Naive thymus-derived CD4-positive, alpha-beta T cell (primary cell): ENCODE measurements around the gene NR2E1. TPM values are rescaled to one million over a fixed set of nuclear protein-coding genes. Genes with fewer than 3 reads are reported as not detected.

Experiments used
- ATAC-seq: fragments of 150-1000 bp; cut with Tn5 transposase; 2 replicates; pipeline ENCODE4 v1.10.0; 2021; ENCODE audit warnings: mild to moderate bottlenecking, moderate library complexity
- CTCF ChIA-PET: fragments of 350-600 bp; sonication (Branson Sonifier 250); formaldehyde crosslinking; loops from one replicate; lab custom pipeline; 2021; ENCODE audit warnings: antibody characterized with exemption; lab: Charles Lee
- POLR2A ChIA-PET: fragments of 350-600 bp; sonication (Branson Sonifier 250); formaldehyde crosslinking; loops from one replicate; lab custom pipeline; 2021; ENCODE audit warnings: antibody characterized with exemption, inconsistent platforms; lab: Charles Lee
- DNase-seq, 9 donors: peaks; one replicate each; pipeline versions ENCODE4 v3.0.0 to v3.0.0-alpha.2; 2020 to 2022; ENCODE audit warnings: mixed read lengths in 1 of 9
- H3K27ac ChIP-seq: one replicate; pipeline ENCODE4 v1.7.0; 2013; ENCODE audit warnings: mild to moderate bottlenecking, low read depth, low read length, moderate library complexity
- H3K27me3 ChIP-seq, 2 donors: one replicate each; pipeline ENCODE4 v1.7.0; 2013; ENCODE audit warnings: low read length in 2 of 2, mild to moderate bottlenecking in 2 of 2, moderate library complexity in 2 of 2; ENCODE audit not compliant: control insufficient read depth in 2 of 2, insufficient read depth in 2 of 2
- H3K36me3 ChIP-seq, 3 experiments: 1 replicate in 2 of 3; 2 replicates in 1 of 3; pipeline ENCODE4 v1.7.0; 2013; ENCODE audit warnings: low read length in 3 of 3, mild to moderate bottlenecking in 3 of 3, moderate library complexity in 1 of 3; ENCODE audit not compliant: insufficient read depth in 3 of 3, control insufficient read depth in 2 of 3
- H3K4me1 ChIP-seq, 2 donors: one replicate each; pipeline ENCODE4 v1.7.0; 2013; ENCODE audit warnings: low read length in 2 of 2, mild to moderate bottlenecking in 2 of 2, moderate library complexity in 1 of 2; ENCODE audit not compliant: control insufficient read depth in 2 of 2, insufficient read depth in 2 of 2
- H3K4me3 ChIP-seq: 2 replicates; pipeline ENCODE4 v1.7.0; 2013; ENCODE audit warnings: mild to moderate bottlenecking, low read length
- H3K9me3 ChIP-seq, 3 experiments: 1 replicate in 2 of 3; 2 replicates in 1 of 3; pipeline ENCODE4 v1.7.0; 2013; ENCODE audit warnings: low read length in 3 of 3; ENCODE audit not compliant: control insufficient read depth in 2 of 3
- H3K27ac Mint-ChIP-seq, 9 donors: one replicate each; pipeline ENCODE4 v1.8.0; 2020 to 2022; ENCODE audit warnings: mixed read lengths in 9 of 9, mild to moderate bottlenecking in 8 of 9, moderate library complexity in 5 of 9, inconsistent platforms in 2 of 9
- H3K27me3 Mint-ChIP-seq, 5 donors: one replicate each; pipeline ENCODE4 v1.8.0; 2021 to 2022; ENCODE audit warnings: mixed read lengths in 5 of 5, mild to moderate bottlenecking in 1 of 5
- H3K36me3 Mint-ChIP-seq, 5 donors: one replicate each; pipeline ENCODE4 v1.8.0; 2020 to 2022; ENCODE audit warnings: mixed read lengths in 5 of 5, mild to moderate bottlenecking in 3 of 5, inconsistent platforms in 1 of 5
- H3K4me1 Mint-ChIP-seq, 7 donors: one replicate each; pipeline ENCODE4 v1.8.0; 2020 to 2022; ENCODE audit warnings: mixed read lengths in 7 of 7, mild to moderate bottlenecking in 3 of 7, inconsistent platforms in 1 of 7
- H3K4me3 Mint-ChIP-seq, 10 donors: one replicate each; pipeline ENCODE4 v1.8.0; 2020 to 2022; ENCODE audit warnings: mild to moderate bottlenecking in 10 of 10, mixed read lengths in 10 of 10, moderate library complexity in 6 of 10, inconsistent platforms in 2 of 10
- H3K9me3 Mint-ChIP-seq, 11 donors: one replicate each; pipeline ENCODE4 v1.8.0; 2020 to 2022; ENCODE audit warnings: mixed read lengths in 11 of 11, mild to moderate bottlenecking in 4 of 11, inconsistent platforms in 1 of 11, moderate library complexity in 1 of 11
- intact Hi-C, 2 donors: fragments of 100-400 bp; cut with micrococcal nuclease; formaldehyde crosslinking; loops; one replicate each; pipeline ENCODE4 v1.15.1; 2023
- polyA plus RNA-seq, 2 donors: library from polyadenylated mRNA; unstranded; fragments of 300-500 nt; fragmentation: Illumina TruSeq; gene quantifications; one replicate each; pipeline ENCODE4 v1.2.3, GENCODE V29; 2021
- total RNA-seq, 6 experiments: library from RNA in 5 of 6; stranded (reverse) in 5 of 6; gene quantifications; 1 replicate in 5 of 6; 2 replicates in 1 of 6; pipeline ENCODE4 v1.2.3 and lab custom pipeline; 2021 to 2026

Gene NR2E1
- total and polyA plus RNA-seq, 7 experiments from 2014 or later: not detected

DNA sequence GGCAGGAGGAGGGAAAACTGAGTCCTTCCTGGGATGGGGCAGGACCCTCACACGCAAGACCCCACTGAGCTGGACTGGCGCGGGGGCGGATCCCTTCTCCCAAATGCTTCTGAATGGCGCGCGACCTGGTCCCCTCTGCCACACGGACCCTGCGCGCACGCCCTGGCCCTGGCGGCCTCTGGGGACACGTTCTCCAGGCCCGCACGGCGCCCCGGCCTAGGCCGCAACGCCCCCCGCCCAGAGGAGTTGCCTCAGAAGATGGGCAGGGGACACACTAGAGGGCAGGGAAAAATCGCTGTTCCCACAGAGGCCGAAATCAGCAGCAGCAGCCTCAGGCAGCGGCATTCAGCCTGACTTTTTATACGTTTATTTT lies 46.1 kb upstream of the NR2E1 start:
- H3K4me1 ChIP-seq: peaks cover 10 to 30% of the 10 kb centered on the region in 2 donors
- no peak for DNase-seq
- Mint-ChIP-seq H3K4me1 (peaks cover 28 to 47% (median 36%) of the 10 kb centered on the region in 7 donors), H3K36me3 (peaks cover 0 to 5% (median 2%) of the 10 kb centered on the region in 5 donors), H3K9me3 (peaks cover 0 to 7% (median 0%) of the 10 kb centered on the region in 11 donors), H3K4me3 (peak overlapping the region in 7 of 10 donors; percentile 64 to 99 (median 88)), H3K27ac (peak overlapping the region in 1 of 9 donors; percentile 13), H3K27me3 (peaks cover 79 to 94% (median 82%) of the 10 kb centered on the region in 5 donors)
- POLR2A ChIA-PET: no interaction called here
- intact Hi-C loops: loop anchor here in 1 of 2 donors (2.0 to 10.0 kb wide), 2 partner anchors 15 to 235 kb away; no protein-coding TSS in a partner anchor
- CTCF ChIA-PET: interaction anchor here (0.5 kb wide), 1 partner anchor 662 kb away, joined by 3 read pairs; no protein-coding TSS in a partner anchor
- no peaks in the 10 kb centered on the region for H3K9me3 ChIP-seq
- H3K27me3 ChIP-seq: peaks cover 8 to 32% of the 10 kb centered on the region in 2 donors
- no peaks in the 10 kb centered on the region for H3K36me3 ChIP-seq
- no peak for ATAC-seq
- H3K4me3 ChIP-seq: no peak overlapping the region
- H3K27ac ChIP-seq: no peak overlapping the region

DNA sequence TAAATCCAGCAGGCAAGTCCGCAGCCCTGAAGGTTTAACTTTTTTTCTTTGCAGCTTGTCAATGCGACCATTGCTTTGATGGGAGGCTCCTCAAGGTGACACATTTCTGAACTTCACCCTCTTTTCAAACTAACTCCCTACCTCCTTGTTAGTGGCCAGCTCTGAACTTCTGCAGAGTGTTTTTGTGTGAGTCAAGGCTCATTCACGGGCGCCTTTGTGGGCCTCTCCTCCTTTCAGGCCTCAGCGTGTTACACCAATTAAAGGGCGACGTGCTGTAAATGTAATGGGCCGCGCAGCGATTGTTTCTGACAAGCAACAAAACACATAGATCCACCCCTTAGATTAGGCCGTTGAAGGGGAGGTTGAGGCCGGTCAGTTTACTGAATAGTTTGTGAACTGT lies 45.5 kb upstream of the NR2E1 start:
- no peak overlapping the region for H3K27ac ChIP-seq
- peaks cover 0 to 7% (median 0%) of the 10 kb centered on the region in 11 donors for H3K9me3 Mint-ChIP-seq
- intact Hi-C loops: no loop called here
- H3K4me3 ChIP-seq: no peak overlapping the region
- peaks cover 8 to 31% of the 10 kb centered on the region in 2 donors for H3K27me3 ChIP-seq
- peaks cover 0 to 5% (median 2%) of the 10 kb centered on the region in 5 donors for H3K36me3 Mint-ChIP-seq
- POLR2A ChIA-PET: no interaction called here
- ATAC-seq (no peak), DNase-seq (no peak)
- peaks cover 79 to 94% (median 82%) of the 10 kb centered on the region in 5 donors for H3K27me3 Mint-ChIP-seq
- peaks cover 4 to 24% of the 10 kb centered on the region in 2 donors for H3K4me1 ChIP-seq
- no peak overlapping the region for H3K27ac Mint-ChIP-seq
- CTCF ChIA-PET: interaction anchor here (0.5 kb wide), 1 partner anchor 662 kb away, joined by 3 read pairs; no protein-coding TSS in a partner anchor
- H3K4me3 Mint-ChIP-seq: peak overlapping the region in 8 of 10 donors; percentile 7 to 99 (median 29)
- H3K4me1 Mint-ChIP-seq: peaks cover 22 to 41% (median 30%) of the 10 kb centered on the region in 7 donors
- no peaks in the 10 kb centered on the region for H3K9me3 ChIP-seq
- no peaks in the 10 kb centered on the region for H3K36me3 ChIP-seq

DNA sequence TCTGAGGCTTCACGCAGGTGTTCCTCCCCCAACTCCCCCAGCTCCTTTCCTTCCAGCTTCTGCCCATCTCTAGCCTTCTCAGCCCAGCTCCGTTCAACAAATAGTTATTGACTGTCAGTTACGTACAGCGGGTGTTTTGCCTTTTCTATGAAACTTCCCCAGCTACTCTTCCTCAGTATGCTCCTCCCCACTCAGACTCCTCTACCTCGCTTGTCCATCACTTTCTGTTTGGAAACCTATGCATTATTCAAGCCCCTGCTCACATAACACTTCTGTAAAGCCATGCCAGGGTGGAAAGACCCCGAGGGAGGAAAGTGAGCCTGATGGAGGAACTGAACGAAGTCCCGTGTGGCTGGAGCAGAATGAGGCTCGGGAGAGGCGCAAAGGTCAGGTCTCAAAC lies 44.2 kb upstream of the NR2E1 start:
- ATAC-seq (no peak), DNase-seq (no peak)
- Mint-ChIP-seq H3K4me3 (peak overlapping the region in 4 of 10 donors; percentile 4 to 52 (median 8)), H3K36me3 (peaks cover 0 to 8% (median 2%) of the 10 kb centered on the region in 5 donors), H3K9me3 (peaks cover 0 to 8% (median 0%) of the 10 kb centered on the region in 11 donors), H3K27me3 (peaks cover 78 to 94% (median 84%) of the 10 kb centered on the region in 5 donors), H3K4me1 (peaks cover 14 to 28% (median 18%) of the 10 kb centered on the region in 7 donors), H3K27ac (no peak overlapping the region)
- Histone ChIP-seq H3K27ac (no peak overlapping the region), H3K4me3 (no peak overlapping the region), H3K4me1 (peaks cover 0 to 16% of the 10 kb centered on the region in 2 donors), H3K36me3 (no peaks in the 10 kb centered on the region), H3K27me3 (peaks cover 4 to 22% of the 10 kb centered on the region in 2 donors), H3K9me3 (no peaks in the 10 kb centered on the region)
- ChIA-PET POLR2A (no interaction called here), CTCF (interaction anchor here (0.7 kb wide), 1 partner anchor 59 kb away, joined by 3 read pairs; no protein-coding TSS in a partner anchor)
- intact Hi-C loops: no loop called here

DNA sequence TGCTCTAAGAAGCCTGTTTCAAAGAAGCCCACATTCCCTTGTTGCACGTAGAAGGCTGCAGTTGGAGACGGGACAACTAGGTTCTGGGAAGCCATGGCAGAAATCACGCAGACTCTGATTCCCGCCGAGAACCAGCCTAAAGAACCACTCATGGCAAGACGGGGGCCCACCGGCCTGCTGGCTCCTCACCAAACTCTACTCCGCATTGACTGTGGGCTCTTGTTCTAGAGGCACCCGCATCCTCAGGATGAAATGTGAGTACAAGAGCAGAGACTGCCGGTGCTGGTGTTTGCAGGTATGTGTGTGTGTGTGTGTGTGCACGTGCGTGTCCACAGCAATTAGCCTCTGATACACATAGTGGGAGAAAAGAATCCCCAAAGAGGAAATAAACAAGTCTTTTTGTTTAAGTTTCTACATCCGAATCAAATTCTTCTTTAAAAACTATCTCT lies 42.3 kb upstream of the NR2E1 start:
- peaks cover 0 to 5% (median 0%) of the 10 kb centered on the region in 11 donors for H3K9me3 Mint-ChIP-seq
- Histone ChIP-seq H3K4me3 (no peak overlapping the region), H3K9me3 (no peaks in the 10 kb centered on the region), H3K36me3 (no peaks in the 10 kb centered on the region), H3K27ac (no peak overlapping the region), H3K27me3 (peaks cover 4 to 18% of the 10 kb centered on the region in 2 donors), H3K4me1 (peaks cover 0 to 10% of the 10 kb centered on the region in 2 donors)
- H3K4me1 Mint-ChIP-seq: peaks cover 6 to 19% (median 7%) of the 10 kb centered on the region in 7 donors
- ATAC-seq: no peak
- ChIA-PET POLR2A (no interaction called here), CTCF (interaction anchor here (0.6 kb wide), 1 partner anchor 105 kb away, joined by 3 read pairs; no protein-coding TSS in a partner anchor)
- H3K4me3 Mint-ChIP-seq: peak overlapping the region in 1 of 10 donors; percentile 16
- H3K27me3 Mint-ChIP-seq: peaks cover 79 to 92% (median 91%) of the 10 kb centered on the region in 5 donors
- intact Hi-C loops: no loop called here
- H3K36me3 Mint-ChIP-seq: peaks cover 0 to 8% (median 0%) of the 10 kb centered on the region in 5 donors
- no peak overlapping the region for H3K27ac Mint-ChIP-seq
- DNase-seq: no peak

DNA sequence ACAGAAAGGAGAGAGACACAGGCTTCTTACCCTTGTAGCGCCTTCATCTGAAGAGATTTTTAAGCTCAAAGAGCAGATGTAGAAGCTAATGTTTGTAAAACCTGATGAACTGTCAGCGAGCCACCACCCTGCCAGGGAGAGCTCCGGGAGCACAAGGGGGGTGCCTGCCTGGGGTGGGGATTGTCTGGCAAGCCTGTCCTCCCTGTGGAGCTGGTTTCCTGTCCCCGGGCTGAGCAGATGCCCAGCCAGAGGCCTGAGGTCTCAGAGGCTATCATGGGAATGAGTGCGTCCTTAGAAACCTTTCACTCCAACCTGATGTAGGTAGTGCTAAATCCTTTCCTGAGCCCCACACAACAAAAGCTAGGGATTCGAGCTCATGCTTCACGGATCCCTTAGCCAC lies 41.9 kb upstream of the NR2E1 start:
- Histone ChIP-seq H3K27ac (no peak overlapping the region), H3K4me1 (peaks cover 0 to 6% of the 10 kb centered on the region in 2 donors), H3K27me3 (peaks cover 4 to 13% of the 10 kb centered on the region in 2 donors), H3K9me3 (no peaks in the 10 kb centered on the region), H3K4me3 (no peak overlapping the region), H3K36me3 (no peaks in the 10 kb centered on the region)
- H3K9me3 Mint-ChIP-seq: peaks cover 0 to 4% (median 0%) of the 10 kb centered on the region in 11 donors
- CTCF ChIA-PET: interaction anchor here (0.6 kb wide), 1 partner anchor 106 kb away, joined by 3 read pairs; no protein-coding TSS in a partner anchor
- H3K4me3 Mint-ChIP-seq: no peak overlapping the region
- peaks cover 0 to 8% (median 0%) of the 10 kb centered on the region in 5 donors for H3K36me3 Mint-ChIP-seq
- H3K27me3 Mint-ChIP-seq: peaks cover 79 to 92% (median 91%) of the 10 kb centered on the region in 5 donors
- ATAC-seq: no peak
- POLR2A ChIA-PET: no interaction called here
- no peak for DNase-seq
- peaks cover 2 to 15% (median 3%) of the 10 kb centered on the region in 7 donors for H3K4me1 Mint-ChIP-seq
- intact Hi-C loops: no loop called here
- H3K27ac Mint-ChIP-seq: no peak overlapping the region

DNA sequence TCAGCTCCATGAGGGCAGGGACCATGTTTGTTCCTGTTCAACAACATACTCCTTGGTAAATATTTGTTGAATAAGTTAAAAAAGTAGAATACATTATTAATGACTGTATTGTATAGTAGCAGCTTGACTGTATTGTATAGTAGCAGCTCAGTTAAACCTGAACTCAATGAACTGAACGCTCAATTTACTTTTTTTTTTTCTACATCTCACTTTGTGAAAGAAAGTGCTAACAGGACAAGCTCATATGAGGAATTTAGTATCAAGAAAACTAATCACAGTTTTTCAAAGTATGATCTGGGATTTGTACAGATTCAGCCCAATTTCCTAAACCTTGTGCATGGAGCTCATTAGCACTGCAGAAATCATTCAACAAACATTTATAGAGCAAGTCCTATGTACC lies 38.8 kb upstream of the NR2E1 start:
- CTCF ChIA-PET: no interaction called here
- ATAC-seq (no peak), DNase-seq (no peak)
- H3K27ac Mint-ChIP-seq: no peak overlapping the region
- peaks cover 0 to 4% (median 0%) of the 10 kb centered on the region in 11 donors for H3K9me3 Mint-ChIP-seq
- peaks cover 0 to 4% (median 0%) of the 10 kb centered on the region in 7 donors for H3K4me1 Mint-ChIP-seq
- no peak overlapping the region for H3K4me3 ChIP-seq
- H3K4me1 ChIP-seq: no peaks in the 10 kb centered on the region
- H3K27me3 Mint-ChIP-seq: peaks cover 67 to 92% (median 91%) of the 10 kb centered on the region in 5 donors
- H3K36me3 Mint-ChIP-seq: peaks cover 0 to 4% (median 0%) of the 10 kb centered on the region in 5 donors
- POLR2A ChIA-PET: no interaction called here
- H3K27ac ChIP-seq: no peak overlapping the region
- intact Hi-C loops: no loop called here
- no peaks in the 10 kb centered on the region for H3K36me3 ChIP-seq
- no peaks in the 10 kb centered on the region for H3K9me3 ChIP-seq
- H3K4me3 Mint-ChIP-seq: no peak overlapping the region
- H3K27me3 ChIP-seq: peaks cover 0 to 7% of the 10 kb centered on the region in 2 donors
